H9 (cell line): ENCODE data around the gene ALX4. TPM values are rescaled to one million over a fixed set of nuclear protein-coding genes. Genes with fewer than 3 reads are reported as not detected.

ENCODE experiments used
- DNase-seq: peaks from one replicate; pipeline ENCODE4 v3.0.0-alpha.2; 2017
- H2AFZ ChIP-seq: one replicate; pipeline ENCODE4 v1.6.1; 2013; ENCODE audit warnings: mild to moderate bottlenecking, low read length, control low read depth, moderate library complexity
- H2AK5ac ChIP-seq: 2 replicates; pipeline ENCODE4 v1.6.1; 2013; ENCODE audit warnings: low read length, control low read depth, mixed read lengths; ENCODE audit not compliant: insufficient read length
- H2BK120ac ChIP-seq: one replicate; pipeline ENCODE4 v1.6.1; 2013; ENCODE audit warnings: low read depth, mild to moderate bottlenecking, low read length, control low read depth, inconsistent platforms; ENCODE audit not compliant: poor library complexity, severe bottlenecking
- H2BK12ac ChIP-seq: 2 replicates; pipeline ENCODE4 v1.6.1; 2013; ENCODE audit warnings: low read length, control low read depth, mixed read lengths, low read depth; ENCODE audit not compliant: insufficient read length
- H2BK15ac ChIP-seq: 2 replicates; pipeline ENCODE4 v1.6.1; 2013; ENCODE audit warnings: low read depth, low read length, control low read depth
- H2BK20ac ChIP-seq: one replicate; pipeline ENCODE4 v1.6.1; 2013; ENCODE audit warnings: low read depth, mild to moderate bottlenecking, low read length, control low read depth, inconsistent platforms; ENCODE audit not compliant: poor library complexity, severe bottlenecking
- H2BK5ac ChIP-seq: 2 replicates; pipeline ENCODE4 v1.6.1; 2013; ENCODE audit warnings: low read length, control low read depth, mixed read lengths; ENCODE audit not compliant: insufficient read length
- H3K14ac ChIP-seq: 2 replicates; pipeline ENCODE4 v1.6.1; 2013; ENCODE audit warnings: low read length, control low read depth; ENCODE audit not compliant: insufficient read depth
- H3K18ac ChIP-seq: 2 replicates; pipeline ENCODE4 v1.6.1; 2013; ENCODE audit warnings: low read depth, mild to moderate bottlenecking, mixed read lengths, low read length, control low read depth; ENCODE audit not compliant: insufficient read length
- H3K23ac ChIP-seq: 2 replicates; pipeline ENCODE4 v1.6.1; 2013; ENCODE audit warnings: low read length, control low read depth, mixed read lengths, low read depth; ENCODE audit not compliant: insufficient read length
- H3K23me2 ChIP-seq: 2 replicates; pipeline ENCODE4 v1.6.1; 2013; ENCODE audit warnings: low read depth, mild to moderate bottlenecking, mixed read lengths, low read length, control low read depth; ENCODE audit not compliant: insufficient read length, poor library complexity, severe bottlenecking
- H3K27ac ChIP-seq: 2 replicates; pipeline ENCODE4 v1.5.1; 2013; ENCODE audit warnings: low read length, control low read depth, mixed read lengths, low read depth; ENCODE audit not compliant: insufficient read length
- H3K27me3 ChIP-seq: 2 replicates; pipeline ENCODE4 v1.6.1; 2013; ENCODE audit warnings: low read length, control low read depth, inconsistent platforms; ENCODE audit not compliant: insufficient read depth
- H3K4ac ChIP-seq: 2 replicates; pipeline ENCODE4 v1.6.1; 2013; ENCODE audit warnings: low read depth, mild to moderate bottlenecking, control low read depth, inconsistent platforms, low read length, moderate library complexity
- H3K4me1 ChIP-seq: 2 replicates; pipeline ENCODE4 v1.6.1; 2013; ENCODE audit warnings: low read length, control low read depth, inconsistent platforms; ENCODE audit not compliant: insufficient read depth
- H3K4me2 ChIP-seq: 2 replicates; pipeline ENCODE4 v1.6.1; 2013; ENCODE audit warnings: low read length, control low read depth, mixed read lengths; ENCODE audit not compliant: insufficient read length, insufficient read depth
- H3K56ac ChIP-seq: 2 replicates; pipeline ENCODE4 v1.6.1; 2013; ENCODE audit warnings: low read depth, mild to moderate bottlenecking, mixed read lengths, low read length, control low read depth; ENCODE audit not compliant: insufficient read length
- H3K79me1 ChIP-seq: 2 replicates; pipeline ENCODE4 v1.6.1; 2013; ENCODE audit warnings: low read depth, mild to moderate bottlenecking, moderate library complexity, low read length, control low read depth, inconsistent platforms; ENCODE audit not compliant: insufficient read depth, poor library complexity, severe bottlenecking
- H3K79me2 ChIP-seq: 2 replicates; pipeline ENCODE4 v1.6.1; 2013; ENCODE audit warnings: low read length, control low read depth, inconsistent platforms; ENCODE audit not compliant: insufficient read depth
- H3K9ac ChIP-seq: 2 replicates; pipeline ENCODE4 v1.6.1; 2013; ENCODE audit warnings: low read length, control low read depth, mixed read lengths; ENCODE audit not compliant: insufficient read length; ENCODE audit errors: extremely low read depth
- H3K9me3 ChIP-seq: one replicate; pipeline ENCODE4 v1.6.1; 2013; ENCODE audit warnings: low read depth, low read length, inconsistent platforms; ENCODE audit not compliant: control insufficient read depth
- H3T11ph ChIP-seq: one replicate; pipeline ENCODE4 v1.6.1; 2013; ENCODE audit warnings: mild to moderate bottlenecking, low read length, control low read depth, inconsistent platforms
- H4K20me1 ChIP-seq: one replicate; pipeline ENCODE4 v1.6.1; 2013; ENCODE audit not compliant: control insufficient read depth, insufficient read length, insufficient read depth
- H4K5ac ChIP-seq: 2 replicates; pipeline ENCODE4 v1.6.1; 2013; ENCODE audit warnings: low read depth, mild to moderate bottlenecking, mixed read lengths, low read length, control low read depth; ENCODE audit not compliant: insufficient read length
- H4K8ac ChIP-seq: replicated peaks from 2 replicates; pipeline ENCODE4 v1.6.1; 2013; ENCODE audit warnings: low read length, control low read depth, mixed read lengths, low read depth; ENCODE audit not compliant: insufficient read length
- H4K91ac ChIP-seq: 2 replicates; pipeline ENCODE4 v1.6.1; 2013; ENCODE audit warnings: low read depth, mild to moderate bottlenecking, moderate library complexity, mixed read lengths, low read length, control low read depth; ENCODE audit not compliant: insufficient read length
- H3K27ac Mint-ChIP-seq, 3 experiments: 2 replicates in 2 of 3; 3 replicates in 1 of 3; pipeline ENCODE4 v1.8.0; 2020 to 2021; ENCODE audit warnings: mixed read lengths in 3 of 3, mild to moderate bottlenecking in 1 of 3, moderate library complexity in 1 of 3
- H3K27me3 Mint-ChIP-seq: 2 replicates; pipeline ENCODE4 v1.8.0; 2021; ENCODE audit warnings: low read depth, mild to moderate bottlenecking, moderate library complexity, mixed read lengths
- H3K36me3 Mint-ChIP-seq, 3 experiments: 2 replicates in 2 of 3; 3 replicates in 1 of 3; pipeline ENCODE4 v1.8.0; 2020 to 2021; ENCODE audit warnings: low read depth in 3 of 3, mixed read lengths in 3 of 3; ENCODE audit not compliant: insufficient read depth in 1 of 3
- H3K4me1 Mint-ChIP-seq, 2 experiments: 2 replicates each; pipeline ENCODE4 v1.8.0; 2020; ENCODE audit warnings: mixed read lengths in 2 of 2
- H3K4me3 Mint-ChIP-seq, 2 experiments: 2 replicates in 1 of 2; 3 replicates in 1 of 2; pipeline ENCODE4 v1.8.0; 2020 to 2021; ENCODE audit warnings: mild to moderate bottlenecking in 2 of 2, mixed read lengths in 2 of 2, moderate library complexity in 1 of 2
- H3K9me3 Mint-ChIP-seq, 2 experiments: 2 replicates in 1 of 2; 3 replicates in 1 of 2; pipeline ENCODE4 v1.8.0; 2020; ENCODE audit warnings: mild to moderate bottlenecking in 2 of 2, mixed read lengths in 2 of 2, moderate library complexity in 1 of 2
- CTCF ChIP-seq: fragments of 200-600 bp; sonication (generic); conservative IDR thresholded peaks from 3 replicates; pipeline ENCODE4 v1.8.0; 2021; ENCODE audit warnings: antibody characterized with exemption, mild to moderate bottlenecking
- WGBS: extraction: QIAGEN DNeasy Blood & Tissue Kit; methylation state at CpG from one replicate; pipeline ENCODE4 v1.1.7; 2013; ENCODE audit warnings: missing lambda C conversion rate, low lambda C conversion rate, mixed read lengths; ENCODE audit not compliant: insufficient read length; ENCODE audit errors: extremely low coverage; 5-methylcytosine and 5-hydroxymethylcytosine counted together
- total RNA-seq: library from RNA; stranded (reverse); gene quantifications from 2 replicates; pipeline ENCODE4 v1.2.1, GENCODE V29; 2021

ALX4 gene
- total RNA-seq, 1 experiment from 2014 or later, result not detected

GRCh38 chr11:44228379-44228778 lies 81.6 kb downstream of the ALX4 start:
- Histone ChIP-seq H3K27me3 (no peaks in the 10 kb centered on the region), H3T11ph (no peak overlapping the region), H3K9ac (no peak overlapping the region), H3K79me2 (no peaks in the 10 kb centered on the region), H2BK5ac (no peak overlapping the region), H4K20me1 (no peaks in the 10 kb centered on the region), H2BK20ac (no peak overlapping the region), H4K91ac (no peak overlapping the region), H2AFZ (no peak overlapping the region), H3K79me1 (no peaks in the 10 kb centered on the region), H3K4ac (no peak overlapping the region), H3K56ac (no peak overlapping the region), H2BK12ac (no peak overlapping the region), H3K23me2 (no peaks in the 10 kb centered on the region), H2AK5ac (no peak overlapping the region), H3K4me2 (no peak overlapping the region), H4K5ac (no peak overlapping the region), H3K9me3 (no peaks in the 10 kb centered on the region), H3K18ac (no peak overlapping the region), H2BK120ac (no peak overlapping the region), H3K23ac (no peak overlapping the region), H3K4me1 (no peaks in the 10 kb centered on the region), H4K8ac (no peak overlapping the region), H2BK15ac (no peak overlapping the region), H3K27ac (no peak overlapping the region), H3K14ac (no peak overlapping the region)
- Mint-ChIP-seq H3K4me1 (no peaks in the 10 kb centered on the region), H3K36me3 (peaks cover 0 to 2% (median 0%) of the 10 kb centered on the region in 3 experiments; a peak in 1 of 7 replicates), H3K9me3 (no peaks in the 10 kb centered on the region), H3K27me3 (no peaks in the 10 kb centered on the region), H3K27ac (no peak overlapping the region), H3K4me3 (no peak overlapping the region)
- DNase-seq, result no peak
- no CpG with 5 or more reads among the region's 6 CpGs for WGBS
- TF ChIP-seq CTCF, result no peak
